ENCODE results near the gene KCTD18. TPM values are rescaled to one million over a fixed set of nuclear protein-coding genes. Genes with fewer than 3 reads are reported as not detected.

The KCTD18 gene
- total and polyA plus RNA-seq, 10 of the 15 experiments (the other 5 are each of a cell fraction or from before 2014, with no cell fraction given): 1.4 to 16.9 (median 12.5) TPM

DNA sequence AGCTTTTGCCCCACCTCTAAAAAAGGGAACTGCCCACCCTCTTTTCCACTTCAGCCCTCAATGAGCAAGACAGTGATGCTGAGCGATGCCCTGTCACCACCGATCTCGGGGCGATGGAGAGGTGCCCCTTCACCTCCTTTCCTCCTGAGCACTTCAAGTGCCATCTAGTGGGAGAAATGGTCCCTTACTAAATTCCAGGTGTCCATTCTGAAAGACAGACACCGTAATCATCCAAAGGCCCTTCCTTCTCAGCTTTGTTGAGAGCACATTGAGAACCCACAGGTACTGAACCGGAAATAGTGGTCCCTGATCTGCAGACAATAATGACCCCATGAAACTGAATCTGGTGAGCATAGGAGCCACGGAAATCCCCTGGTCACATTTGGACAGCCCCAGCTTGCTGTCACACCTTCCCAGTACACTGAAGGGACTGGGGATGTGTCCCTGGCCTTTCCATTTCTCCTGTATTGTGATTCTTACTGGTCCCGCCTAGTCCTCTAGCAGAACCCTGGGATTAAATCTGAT lies 38.5 kb downstream of the KCTD18 start (continued):
- TF ChIP-seq MTA3 (IDR thresholded peaks at IDR 0.05; ENCODE audit: borderline replicate concordance, low read length) (peak; percentile 74; the same call in 1 of the 2 replicates), GABPA (IDR thresholded peaks at IDR 0.05; ENCODE audit: low read depth) (no peak), SMC3 (IDR thresholded peaks at IDR 0.05; ENCODE audit: borderline replicate concordance, low read length) (peak; percentile 79), MLLT1 (IDR thresholded peaks at IDR 0.05) (0 out of 2 replicates have a peak, but pooled peaks have one; percentile 35), NR2F1 (conservative IDR thresholded peaks at IDR 0.05) (peak; percentile 79), MEF2A (IDR thresholded peaks at IDR 0.05; ENCODE audit: insufficient read depth, low read depth, low read length) (peak; percentile 71; the same call in 1 of the 2 replicates), MXI1 (IDR thresholded peaks at IDR 0.05; ENCODE audit: low read depth, low read length) (no peak), CHD2 (IDR thresholded peaks at IDR 0.05; ENCODE audit: borderline replicate concordance, low read depth, low read length) (peak; percentile 69; the same call in 1 of the 2 replicates), BCL11A (IDR thresholded peaks at IDR 0.05; ENCODE audit: low read depth, low read length) (peak; percentile 98), ATF2 (IDR thresholded peaks at IDR 0.05; ENCODE audit: low read length) (peak; percentile 82), CREM (IDR thresholded peaks at IDR 0.05; ENCODE audit: low read depth) (peak; percentile 90), ZNF384 (IDR thresholded peaks at IDR 0.05; ENCODE audit: borderline replicate concordance, low read depth, low read length) (no peak), IKZF2 (IDR thresholded peaks at IDR 0.05) (peak; percentile 94), ZNF217 (IDR thresholded peaks at IDR 0.05) (0 out of 2 replicates have a peak, but pooled peaks have one; percentile 16), MEF2B (IDR thresholded peaks at IDR 0.05; ENCODE audit: partially characterized antibody, poor library complexity, severe bottlenecking) (peak; percentile 71), TCF7 (IDR thresholded peaks at IDR 0.05; ENCODE audit: borderline replicate concordance) (peak; percentile 23; the same call in 1 of the 2 replicates), CBX3 (IDR thresholded peaks at IDR 0.05; ENCODE audit: borderline replicate concordance, low read depth) (no peak), YY1 (IDR thresholded peaks at IDR 0.05; ENCODE audit: low read depth, low read length) (peak; percentile 59; the same call in 1 of the 2 replicates)
- TF ChIP-seq, protein P1, sequence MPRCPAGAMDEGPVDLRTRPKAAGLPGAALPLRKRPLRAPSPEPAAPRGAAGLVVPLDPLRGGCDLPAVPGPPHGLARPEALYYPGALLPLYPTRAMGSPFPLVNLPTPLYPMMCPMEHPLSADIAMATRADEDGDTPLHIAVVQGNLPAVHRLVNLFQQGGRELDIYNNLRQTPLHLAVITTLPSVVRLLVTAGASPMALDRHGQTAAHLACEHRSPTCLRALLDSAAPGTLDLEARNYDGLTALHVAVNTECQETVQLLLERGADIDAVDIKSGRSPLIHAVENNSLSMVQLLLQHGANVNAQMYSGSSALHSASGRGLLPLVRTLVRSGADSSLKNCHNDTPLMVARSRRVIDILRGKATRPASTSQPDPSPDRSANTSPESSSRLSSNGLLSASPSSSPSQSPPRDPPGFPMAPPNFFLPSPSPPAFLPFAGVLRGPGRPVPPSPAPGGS (IDR thresholded peaks at IDR 0.05; ENCODE audit: borderline replicate concordance, insufficient read depth, low read depth, low read length, poor library complexity, severe bottlenecking): peak; percentile 89
- TF ChIP-seq, protein P2, sequence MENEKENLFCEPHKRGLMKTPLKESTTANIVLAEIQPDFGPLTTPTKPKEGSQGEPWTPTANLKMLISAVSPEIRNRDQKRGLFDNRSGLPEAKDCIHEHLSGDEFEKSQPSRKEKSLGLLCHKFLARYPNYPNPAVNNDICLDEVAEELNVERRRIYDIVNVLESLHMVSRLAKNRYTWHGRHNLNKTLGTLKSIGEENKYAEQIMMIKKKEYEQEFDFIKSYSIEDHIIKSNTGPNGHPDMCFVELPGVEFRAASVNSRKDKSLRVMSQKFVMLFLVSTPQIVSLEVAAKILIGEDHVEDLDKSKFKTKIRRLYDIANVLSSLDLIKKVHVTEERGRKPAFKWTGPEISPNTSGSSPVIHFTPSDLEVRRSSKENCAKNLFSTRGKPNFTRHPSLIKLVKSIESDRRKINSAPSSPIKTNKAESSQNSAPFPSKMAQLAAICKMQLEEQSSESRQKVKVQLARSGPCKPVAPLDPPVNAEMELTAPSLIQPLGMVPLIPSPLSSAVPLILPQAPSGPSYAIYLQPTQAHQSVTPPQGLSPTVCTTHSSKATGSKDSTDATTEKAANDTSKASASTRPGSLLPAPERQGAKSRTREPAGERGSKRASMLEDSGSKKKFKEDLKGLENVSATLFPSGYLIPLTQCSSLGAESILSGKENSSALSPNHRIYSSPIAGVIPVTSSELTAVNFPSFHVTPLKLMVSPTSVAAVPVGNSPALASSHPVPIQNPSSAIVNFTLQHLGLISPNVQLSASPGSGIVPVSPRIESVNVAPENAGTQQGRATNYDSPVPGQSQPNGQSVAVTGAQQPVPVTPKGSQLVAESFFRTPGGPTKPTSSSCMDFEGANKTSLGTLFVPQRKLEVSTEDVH (IDR thresholded peaks at IDR 0.05; ENCODE audit: low read depth, partially characterized antibody): no peak
- TF ChIP-seq, protein P3, sequence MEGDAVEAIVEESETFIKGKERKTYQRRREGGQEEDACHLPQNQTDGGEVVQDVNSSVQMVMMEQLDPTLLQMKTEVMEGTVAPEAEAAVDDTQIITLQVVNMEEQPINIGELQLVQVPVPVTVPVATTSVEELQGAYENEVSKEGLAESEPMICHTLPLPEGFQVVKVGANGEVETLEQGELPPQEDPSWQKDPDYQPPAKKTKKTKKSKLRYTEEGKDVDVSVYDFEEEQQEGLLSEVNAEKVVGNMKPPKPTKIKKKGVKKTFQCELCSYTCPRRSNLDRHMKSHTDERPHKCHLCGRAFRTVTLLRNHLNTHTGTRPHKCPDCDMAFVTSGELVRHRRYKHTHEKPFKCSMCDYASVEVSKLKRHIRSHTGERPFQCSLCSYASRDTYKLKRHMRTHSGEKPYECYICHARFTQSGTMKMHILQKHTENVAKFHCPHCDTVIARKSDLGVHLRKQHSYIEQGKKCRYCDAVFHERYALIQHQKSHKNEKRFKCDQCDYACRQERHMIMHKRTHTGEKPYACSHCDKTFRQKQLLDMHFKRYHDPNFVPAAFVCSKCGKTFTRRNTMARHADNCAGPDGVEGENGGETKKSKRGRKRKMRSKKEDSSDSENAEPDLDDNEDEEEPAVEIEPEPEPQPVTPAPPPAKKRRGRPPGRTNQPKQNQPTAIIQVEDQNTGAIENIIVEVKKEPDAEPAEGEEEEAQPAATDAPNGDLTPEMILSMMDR (IDR thresholded peaks at IDR 0.05 in 2 of 3, conservative IDR thresholded peaks at IDR 0.05 in 1 of 3; ENCODE audit: control insufficient read depth in 2 of 3, extremely low read depth in 1 of 3, insufficient read depth in 1 of 3, low read depth in 3 of 3, low read length in 3 of 3): peak; percentile 61 to 76 (median 74); a peak in 5 of 6 replicates
